PC-9 (cell line): ENCODE results near the gene PITRM1.
"Not testable (repeated sequence)": the region's sequence is repeated elsewhere in the genome, so short reads cannot be mapped to it uniquely, and the experiment has no call there.

Source experiments
- CTCF ChIP-seq: fragments of 200-600 bp; sonication (generic); conservative IDR thresholded peaks from 2 replicates; pipeline ENCODE4 v1.6.1; 2017; ENCODE audit warnings: mixed run types, antibody characterized with exemption, mild to moderate bottlenecking, moderate library complexity
- EZH2 ChIP-seq: fragments of 200-600 bp; sonication (generic); IDR thresholded peaks from 2 replicates; pipeline ENCODE4 v1.8.0; 2017; ENCODE audit warnings: antibody characterized with exemption, low read depth

- not testable (repeated sequence) for TF ChIP-seq CTCF, EZH2
These were observed 14.6 kb upstream of the PITRM1 start for GRCh38 chr10:3187229-3187628.
